ENCODE results near the gene PTEN.

DNA sequence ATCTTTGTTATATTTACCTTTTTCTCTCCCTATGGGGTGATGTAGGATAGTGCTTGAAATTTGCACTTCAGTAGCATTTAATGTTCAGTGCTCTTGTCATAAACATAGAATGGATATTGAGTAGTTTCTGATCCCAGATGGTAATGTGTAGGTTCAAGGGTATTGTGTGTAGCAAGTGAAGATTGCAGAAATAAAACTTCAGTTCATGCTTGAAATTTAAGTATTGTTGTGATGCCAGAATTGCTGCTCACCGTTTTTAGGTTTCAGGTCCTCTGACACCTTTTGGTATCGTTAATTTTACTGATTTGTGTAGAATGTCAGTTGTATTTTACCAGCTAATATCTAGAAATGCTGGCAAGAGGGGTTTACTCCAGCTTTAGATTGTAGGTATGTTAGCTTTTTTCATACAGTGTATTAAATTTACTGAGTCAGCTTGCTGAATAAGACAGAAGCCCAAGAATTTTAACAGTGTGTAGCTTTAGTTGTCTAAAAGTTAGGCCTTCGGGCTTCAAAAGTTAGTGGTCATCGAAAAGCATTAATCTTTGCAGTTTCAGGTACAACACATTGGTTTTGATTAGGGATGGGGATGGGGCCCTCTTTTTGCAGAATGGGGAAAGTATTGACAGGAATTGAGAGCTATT is 1.9 kb downstream of the PTEN start:
- TF ChIP-seq SP1 (IDR thresholded peaks at IDR 0.05) (no peak), GABPA (IDR thresholded peaks at IDR 0.05 in 1 of 2, conservative IDR thresholded peaks at IDR 0.05 in 1 of 2) (no peak), EGR1 (IDR thresholded peaks at IDR 0.05; ENCODE audit: low read depth in 2 of 2) (no peak), RAD21 (IDR thresholded peaks at IDR 0.05) (no peak), YY1 (IDR thresholded peaks at IDR 0.05) (no peak), JUND (IDR thresholded peaks at IDR 0.05) (no peak), TAF1 (conservative IDR thresholded peaks at IDR 0.05) (no peak)
- TF ChIP-seq, protein P1, sequence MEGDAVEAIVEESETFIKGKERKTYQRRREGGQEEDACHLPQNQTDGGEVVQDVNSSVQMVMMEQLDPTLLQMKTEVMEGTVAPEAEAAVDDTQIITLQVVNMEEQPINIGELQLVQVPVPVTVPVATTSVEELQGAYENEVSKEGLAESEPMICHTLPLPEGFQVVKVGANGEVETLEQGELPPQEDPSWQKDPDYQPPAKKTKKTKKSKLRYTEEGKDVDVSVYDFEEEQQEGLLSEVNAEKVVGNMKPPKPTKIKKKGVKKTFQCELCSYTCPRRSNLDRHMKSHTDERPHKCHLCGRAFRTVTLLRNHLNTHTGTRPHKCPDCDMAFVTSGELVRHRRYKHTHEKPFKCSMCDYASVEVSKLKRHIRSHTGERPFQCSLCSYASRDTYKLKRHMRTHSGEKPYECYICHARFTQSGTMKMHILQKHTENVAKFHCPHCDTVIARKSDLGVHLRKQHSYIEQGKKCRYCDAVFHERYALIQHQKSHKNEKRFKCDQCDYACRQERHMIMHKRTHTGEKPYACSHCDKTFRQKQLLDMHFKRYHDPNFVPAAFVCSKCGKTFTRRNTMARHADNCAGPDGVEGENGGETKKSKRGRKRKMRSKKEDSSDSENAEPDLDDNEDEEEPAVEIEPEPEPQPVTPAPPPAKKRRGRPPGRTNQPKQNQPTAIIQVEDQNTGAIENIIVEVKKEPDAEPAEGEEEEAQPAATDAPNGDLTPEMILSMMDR (IDR thresholded peaks at IDR 0.05; ENCODE audit: low read depth, low read length, missing input control), result no peak
- TF ChIP-seq, protein P2, sequence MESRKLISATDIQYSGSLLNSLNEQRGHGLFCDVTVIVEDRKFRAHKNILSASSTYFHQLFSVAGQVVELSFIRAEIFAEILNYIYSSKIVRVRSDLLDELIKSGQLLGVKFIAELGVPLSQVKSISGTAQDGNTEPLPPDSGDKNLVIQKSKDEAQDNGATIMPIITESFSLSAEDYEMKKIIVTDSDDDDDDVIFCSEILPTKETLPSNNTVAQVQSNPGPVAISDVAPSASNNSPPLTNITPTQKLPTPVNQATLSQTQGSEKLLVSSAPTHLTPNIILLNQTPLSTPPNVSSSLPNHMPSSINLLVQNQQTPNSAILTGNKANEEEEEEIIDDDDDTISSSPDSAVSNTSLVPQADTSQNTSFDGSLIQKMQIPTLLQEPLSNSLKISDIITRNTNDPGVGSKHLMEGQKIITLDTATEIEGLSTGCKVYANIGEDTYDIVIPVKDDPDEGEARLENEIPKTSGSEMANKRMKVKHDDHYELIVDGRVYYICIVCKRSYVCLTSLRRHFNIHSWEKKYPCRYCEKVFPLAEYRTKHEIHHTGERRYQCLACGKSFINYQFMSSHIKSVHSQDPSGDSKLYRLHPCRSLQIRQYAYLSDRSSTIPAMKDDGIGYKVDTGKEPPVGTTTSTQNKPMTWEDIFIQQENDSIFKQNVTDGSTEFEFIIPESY (IDR thresholded peaks at IDR 0.05), result no peak
- TF ChIP-seq, protein P3, sequence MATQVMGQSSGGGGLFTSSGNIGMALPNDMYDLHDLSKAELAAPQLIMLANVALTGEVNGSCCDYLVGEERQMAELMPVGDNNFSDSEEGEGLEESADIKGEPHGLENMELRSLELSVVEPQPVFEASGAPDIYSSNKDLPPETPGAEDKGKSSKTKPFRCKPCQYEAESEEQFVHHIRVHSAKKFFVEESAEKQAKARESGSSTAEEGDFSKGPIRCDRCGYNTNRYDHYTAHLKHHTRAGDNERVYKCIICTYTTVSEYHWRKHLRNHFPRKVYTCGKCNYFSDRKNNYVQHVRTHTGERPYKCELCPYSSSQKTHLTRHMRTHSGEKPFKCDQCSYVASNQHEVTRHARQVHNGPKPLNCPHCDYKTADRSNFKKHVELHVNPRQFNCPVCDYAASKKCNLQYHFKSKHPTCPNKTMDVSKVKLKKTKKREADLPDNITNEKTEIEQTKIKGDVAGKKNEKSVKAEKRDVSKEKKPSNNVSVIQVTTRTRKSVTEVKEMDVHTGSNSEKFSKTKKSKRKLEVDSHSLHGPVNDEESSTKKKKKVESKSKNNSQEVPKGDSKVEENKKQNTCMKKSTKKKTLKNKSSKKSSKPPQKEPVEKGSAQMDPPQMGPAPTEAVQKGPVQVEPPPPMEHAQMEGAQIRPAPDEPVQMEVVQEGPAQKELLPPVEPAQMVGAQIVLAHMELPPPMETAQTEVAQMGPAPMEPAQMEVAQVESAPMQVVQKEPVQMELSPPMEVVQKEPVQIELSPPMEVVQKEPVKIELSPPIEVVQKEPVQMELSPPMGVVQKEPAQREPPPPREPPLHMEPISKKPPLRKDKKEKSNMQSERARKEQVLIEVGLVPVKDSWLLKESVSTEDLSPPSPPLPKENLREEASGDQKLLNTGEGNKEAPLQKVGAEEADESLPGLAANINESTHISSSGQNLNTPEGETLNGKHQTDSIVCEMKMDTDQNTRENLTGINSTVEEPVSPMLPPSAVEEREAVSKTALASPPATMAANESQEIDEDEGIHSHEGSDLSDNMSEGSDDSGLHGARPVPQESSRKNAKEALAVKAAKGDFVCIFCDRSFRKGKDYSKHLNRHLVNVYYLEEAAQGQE (IDR thresholded peaks at IDR 0.05), result no peak
- TF ChIP-seq, protein P4, sequence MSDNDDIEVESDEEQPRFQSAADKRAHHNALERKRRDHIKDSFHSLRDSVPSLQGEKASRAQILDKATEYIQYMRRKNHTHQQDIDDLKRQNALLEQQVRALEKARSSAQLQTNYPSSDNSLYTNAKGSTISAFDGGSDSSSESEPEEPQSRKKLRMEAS (IDR thresholded peaks at IDR 0.05), result no peak
